WTC11 (cell line): ENCODE data around the gene GATA1.

Experiments used
- CTCF ChIP-seq: fragments of 200-600 bp; IDR thresholded peaks from 2 replicates; pipeline ENCODE4 v1.8.0; 2022; ENCODE audit warnings: antibody characterized with exemption
- KAT7 ChIP-seq: sonication (generic); formaldehyde crosslinking; IDR thresholded peaks from 2 replicates; pipeline ENCODE4 v1.8.1; 2023; ENCODE audit warnings: missing genetic modification reagents, mild to moderate bottlenecking, borderline replicate concordance
- PRRX2 ChIP-seq: fragments of 250-450 bp; sonication (Bioruptor Pico); IDR thresholded peaks from 2 replicates; pipeline ENCODE4 v1.8.0; 2021; ENCODE audit warnings: mild to moderate bottlenecking
- TEAD1 ChIP-seq: sonication (generic); formaldehyde crosslinking; IDR thresholded peaks from 2 replicates; pipeline ENCODE4 v1.8.0; 2022; ENCODE audit warnings: mild to moderate bottlenecking, missing genetic modification reagents

- TF ChIP-seq PRRX2 (CRISPR knock-in tag), result no peak
- no peak for TF ChIP-seq TEAD1 (CRISPR knock-in tag)
- no peak for TF ChIP-seq KAT7 (CRISPR knock-in tag)
- no peak for TF ChIP-seq CTCF
Observed at GRCh38 chrX:48815266-48815665, 28.9 kb downstream of the GATA1 start.
